Muscle of leg (tissue), 11 donors: ENCODE measurements around the gene CCSER1. TPM values are rescaled to one million over a fixed set of nuclear protein-coding genes. Genes with fewer than 3 reads are reported as not detected.

Experiments used
- DNase-seq: peaks from one replicate; pipeline ENCODE4 v3.0.0; 2013
- H3K27ac ChIP-seq: one replicate; pipeline ENCODE4 v1.5.1; 2013; ENCODE audit warnings: mild to moderate bottlenecking, low read length, control low read depth
- H3K27me3 ChIP-seq: one replicate; pipeline ENCODE4 v1.6.1; 2013; ENCODE audit warnings: low read length; ENCODE audit not compliant: control insufficient read depth, insufficient read depth
- H3K36me3 ChIP-seq: one replicate; pipeline ENCODE4 v1.6.1; 2013; ENCODE audit warnings: low read length; ENCODE audit not compliant: control insufficient read depth, insufficient read depth
- H3K4me1 ChIP-seq: one replicate; pipeline ENCODE4 v1.6.1; 2013; ENCODE audit warnings: low read length; ENCODE audit not compliant: control insufficient read depth, insufficient read depth
- H3K4me3 ChIP-seq: one replicate; pipeline ENCODE4 v1.5.1; 2013; ENCODE audit warnings: low read length, control low read depth
- H3K9me3 ChIP-seq: replicated peaks from 2 replicates; pipeline ENCODE4 v1.6.1; 2013; ENCODE audit warnings: low read depth, low read length; ENCODE audit not compliant: control insufficient read depth
- WGBS: methylation state at CpG from one replicate; pipeline ENCODE4 v1.1.5; 2013; ENCODE audit warnings: missing lambda C conversion rate; ENCODE audit not compliant: insufficient coverage; 5-methylcytosine and 5-hydroxymethylcytosine counted together
- polyA plus RNA-seq, 8 donors: library from polyadenylated mRNA; unstranded; fragments of 120-200 nt; gene quantifications; one replicate each; pipeline versions ENCODE4 v1.2.1 to v1.2.3, GENCODE V29; 2013; ENCODE audit warnings: inconsistent platforms in 1 of 8, low replicate concordance in 1 of 8; ENCODE audit not compliant: insufficient read length in 8 of 8, insufficient read depth in 1 of 8
- total RNA-seq: library from RNA; stranded (reverse); fragments of 120-200 nt; gene quantifications from one replicate; pipeline ENCODE4 v1.2.4, GENCODE V29; 2013

CCSER1 gene
- total and polyA plus RNA-seq, 9 donors = 0.26 to 1.2 (median 0.41) TPM

- 88% methylated on average over 1 of the region's 2 CpGs for WGBS
- H3K36me3 ChIP-seq = no peaks in the 10 kb centered on the region
- H3K9me3 ChIP-seq = no peaks in the 10 kb centered on the region
Measured at GRCh38 chr4:90570615-90571014, 443.4 kb downstream of the CCSER1 start.

GRCh38 chr4:90572996-90573395 lies 445.8 kb downstream of the CCSER1 start:
- no peak overlapping the region for H3K4me3 ChIP-seq
- no peaks in the 10 kb centered on the region for H3K27me3 ChIP-seq
- H3K36me3 ChIP-seq = no peaks in the 10 kb centered on the region
- WGBS = 74% methylated on average over 2 of the region's 2 CpGs
- H3K4me1 ChIP-seq = no peaks in the 10 kb centered on the region
- no peak overlapping the region for H3K27ac ChIP-seq
- DNase-seq = no peak
- no peaks in the 10 kb centered on the region for H3K9me3 ChIP-seq

More at GRCh38 chr4:90570615-90571014, 443.4 kb downstream of the CCSER1 start:
- DNase-seq = no peak
- no peak overlapping the region for H3K27ac ChIP-seq
- no peak overlapping the region for H3K4me3 ChIP-seq
- H3K27me3 ChIP-seq = no peaks in the 10 kb centered on the region
- no peaks in the 10 kb centered on the region for H3K4me1 ChIP-seq

DNA sequence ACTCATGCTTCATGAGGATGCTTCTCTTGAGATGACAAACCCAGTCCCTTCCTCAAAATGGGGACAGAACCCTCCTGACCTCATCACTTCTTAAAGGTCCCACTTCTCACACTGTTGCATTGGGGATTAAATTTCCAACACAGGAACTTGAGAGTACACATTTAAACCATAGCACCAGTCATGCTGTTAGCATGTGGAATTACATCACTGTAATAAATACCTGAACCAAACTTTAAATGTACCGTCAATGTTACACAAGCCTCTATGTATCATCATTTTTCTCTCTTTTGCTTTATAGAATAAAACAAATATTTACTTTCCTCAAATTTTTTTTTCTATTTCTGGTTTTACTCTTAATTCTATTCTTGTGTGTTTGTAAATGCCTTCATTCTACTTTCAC lies 448.2 kb downstream of the CCSER1 start:
- no peaks in the 10 kb centered on the region for H3K4me1 ChIP-seq
- no peak overlapping the region for H3K27ac ChIP-seq
- no peak overlapping the region for H3K4me3 ChIP-seq
- DNase-seq = no peak
- H3K9me3 ChIP-seq = no peaks in the 10 kb centered on the region
- no peaks in the 10 kb centered on the region for H3K36me3 ChIP-seq
- WGBS = no CpG with 5 or more reads among the region's 1 CpG
- no peaks in the 10 kb centered on the region for H3K27me3 ChIP-seq

GRCh38 chr4:90580326-90580725 lies 453.1 kb downstream of the CCSER1 start:
- no peaks in the 10 kb centered on the region for H3K9me3 ChIP-seq
- no peaks in the 10 kb centered on the region for H3K36me3 ChIP-seq
- no CpG with 5 or more reads among the region's 1 CpG for whole genome bisulfite sequencing
- no peaks in the 10 kb centered on the region for H3K27me3 ChIP-seq
- H3K27ac ChIP-seq = no peak overlapping the region
- H3K4me1 ChIP-seq = no peaks in the 10 kb centered on the region
- no peak overlapping the region for H3K4me3 ChIP-seq
- DNase-seq = peak; percentile 24

DNA sequence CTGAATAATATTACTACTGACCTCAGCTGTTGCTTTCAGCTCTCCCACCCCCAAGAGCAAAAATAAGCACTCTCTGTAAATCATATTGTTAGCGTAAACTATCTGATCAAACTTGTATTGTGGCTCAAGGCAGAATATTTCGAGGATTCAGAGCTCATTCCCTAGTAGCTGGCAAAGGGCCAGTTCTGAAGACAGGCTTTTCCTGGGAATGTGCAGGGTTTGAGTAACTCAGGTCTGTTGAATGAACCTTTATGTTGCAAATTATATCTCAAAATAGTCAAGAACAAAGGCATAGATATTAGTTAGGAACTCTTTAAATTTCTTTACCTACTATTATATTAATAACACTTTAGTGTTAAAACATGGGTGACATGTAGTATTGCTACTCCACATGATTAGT lies 454.9 kb downstream of the CCSER1 start:
- H3K27ac ChIP-seq = no peak overlapping the region
- WGBS = no CpG with 5 or more reads among the region's 2 CpGs
- DNase-seq = peak; percentile 16

GRCh38 chr4:90584051-90584450 lies 456.9 kb downstream of the CCSER1 start:
- no peak for DNase-seq
- Histone ChIP-seq H3K4me3 (no peak overlapping the region), H3K36me3 (no peaks in the 10 kb centered on the region), H3K4me1 (no peaks in the 10 kb centered on the region), H3K27ac (no peak overlapping the region), H3K9me3 (no peaks in the 10 kb centered on the region), H3K27me3 (no peaks in the 10 kb centered on the region)
- WGBS = 33% methylated on average over 1 of the region's 2 CpGs

More for the DNA sequence above, 454.9 kb downstream of the CCSER1 start:
- Histone ChIP-seq H3K4me3 (no peak overlapping the region), H3K27me3 (no peaks in the 10 kb centered on the region), H3K36me3 (no peaks in the 10 kb centered on the region), H3K4me1 (no peaks in the 10 kb centered on the region), H3K9me3 (no peaks in the 10 kb centered on the region)

DNA sequence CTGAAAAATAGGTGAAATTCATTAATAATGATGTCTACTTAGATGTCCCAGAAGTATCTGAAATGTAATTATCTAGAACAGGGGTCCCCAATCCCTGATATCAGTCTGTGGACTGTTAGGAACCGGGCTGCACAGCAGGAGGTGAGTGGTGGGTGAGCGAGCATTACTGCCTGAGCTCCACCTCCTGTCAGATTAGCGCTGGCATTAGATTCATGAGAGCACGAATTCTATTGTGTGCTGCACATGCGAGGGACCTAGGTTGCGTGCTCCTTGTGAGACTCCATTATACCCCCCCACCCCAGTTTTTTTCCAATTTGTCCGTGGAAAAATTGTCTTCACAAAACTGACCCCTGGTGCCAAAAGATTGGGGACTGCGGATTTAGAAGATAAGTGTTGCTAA lies 458.8 kb downstream of the CCSER1 start:
- Histone ChIP-seq H3K4me3 (no peak overlapping the region), H3K27ac (no peak overlapping the region), H3K27me3 (no peaks in the 10 kb centered on the region), H3K9me3 (no peaks in the 10 kb centered on the region), H3K36me3 (no peaks in the 10 kb centered on the region), H3K4me1 (no peaks in the 10 kb centered on the region)
- WGBS = 100% methylated on average over 1 of the region's 8 CpGs
- no peak for DNase-seq

- no peak overlapping the region for H3K27ac ChIP-seq
- no peaks in the 10 kb centered on the region for H3K36me3 ChIP-seq
- no peaks in the 10 kb centered on the region for H3K4me1 ChIP-seq
- no peaks in the 10 kb centered on the region for H3K9me3 ChIP-seq
- DNase-seq = no peak
- 86% methylated on average over 1 of the region's 6 CpGs for WGBS
- no peaks in the 10 kb centered on the region for H3K27me3 ChIP-seq
- no peak overlapping the region for H3K4me3 ChIP-seq
Measured at GRCh38 chr4:90586799-90587198, 459.6 kb downstream of the CCSER1 start.

- Histone ChIP-seq H3K4me3 (no peak overlapping the region), H3K27me3 (no peaks in the 10 kb centered on the region), H3K36me3 (no peaks in the 10 kb centered on the region), H3K27ac (no peak overlapping the region), H3K9me3 (no peaks in the 10 kb centered on the region), H3K4me1 (no peaks in the 10 kb centered on the region)
- WGBS = no CpG with 5 or more reads among the region's 4 CpGs
- DNase-seq = no peak
Measured at GRCh38 chr4:90597927-90598326, 470.7 kb downstream of the CCSER1 start.

GRCh38 chr4:90598741-90599140 lies 471.5 kb downstream of the CCSER1 start:
- H3K36me3 ChIP-seq = no peaks in the 10 kb centered on the region
- WGBS = 76% methylated on average over 2 of the region's 2 CpGs
- H3K4me3 ChIP-seq = no peak overlapping the region
- no peaks in the 10 kb centered on the region for H3K27me3 ChIP-seq
- H3K27ac ChIP-seq = no peak overlapping the region
- no peak for DNase-seq
- no peaks in the 10 kb centered on the region for H3K4me1 ChIP-seq
- H3K9me3 ChIP-seq = no peaks in the 10 kb centered on the region

GRCh38 chr4:90602726-90603125 lies 475.5 kb downstream of the CCSER1 start:
- no peak for DNase-seq
- Histone ChIP-seq H3K36me3 (no peaks in the 10 kb centered on the region), H3K27me3 (no peaks in the 10 kb centered on the region), H3K27ac (no peak overlapping the region), H3K4me3 (no peak overlapping the region), H3K9me3 (no peaks in the 10 kb centered on the region), H3K4me1 (no peaks in the 10 kb centered on the region)
- no CpG with 5 or more reads among the region's 4 CpGs for WGBS
